Mucosa of descending colon (tissue), 3 donors: ENCODE results near the gene PHETA1. TPM values are rescaled to one million over a fixed set of nuclear protein-coding genes. Genes with fewer than 3 reads are reported as not detected.

ENCODE experiments used
- ATAC-seq: fragments of 200-7000 bp; cut with Tn5 transposase; one replicate; pipeline ENCODE4 v1.9.1; 2020; ENCODE audit warnings: mild to moderate bottlenecking, moderate library complexity
- DNase-seq, 3 donors: peaks; one replicate each; pipeline ENCODE4 v3.0.0-alpha.2; 2020
- H3K36me3 ChIP-seq: fragments of 200-600 bp; one replicate; pipeline ENCODE4 v1.8.0; 2021; ENCODE audit warnings: low read depth, mild to moderate bottlenecking
- H3K4me1 ChIP-seq: fragments of 200-600 bp; one replicate; pipeline ENCODE4 v1.8.0; 2021; ENCODE audit warnings: low read depth, mild to moderate bottlenecking
- H3K4me3 ChIP-seq: fragments of 200-600 bp; one replicate; pipeline ENCODE4 v1.8.0; 2021; ENCODE audit warnings: mild to moderate bottlenecking
- H3K9me3 ChIP-seq: fragments of 200-600 bp; one replicate; pipeline ENCODE4 v1.8.0; 2021; ENCODE audit warnings: mild to moderate bottlenecking
- CTCF ChIP-seq: fragments of 200-600 bp; IDR thresholded peaks from one replicate; pipeline ENCODE4 v1.8.0; 2022; ENCODE audit warnings: antibody characterized with exemption, mild to moderate bottlenecking
- intact Hi-C, 2 donors: fragments of 100-400 bp; cut with DNase I in 1 of 2; cut with micrococcal nuclease in 1 of 2; formaldehyde crosslinking; loops; one replicate each; pipeline versions ENCODE4 v1.11.0 to v1.11.1; 2022; cut with DNase I, micrococcal nuclease
- total RNA-seq, 3 donors: library from RNA; stranded (reverse); fragmentation: NEBNext Ultra II Directional in 2 of 3; extraction: Animal tissue kit (Norgen Biotek cat#: 25700) in 2 of 3; gene quantifications; one replicate each; pipeline versions ENCODE4 v1.2.1 to v1.2.4, GENCODE V29; 2021 to 2023
- donor health status: DM: no; HTN: no; CAD: no; lungs with moderate emphysema.
- donor health status: DM: no; HTN: no; CAD: no.
- donor health status: DM: no; HTN: yes; CAD: no.

PHETA1 gene
- total RNA-seq, 3 donors from 2014 or later = 21.4 to 39.8 (median 23.4) TPM

DNA sequence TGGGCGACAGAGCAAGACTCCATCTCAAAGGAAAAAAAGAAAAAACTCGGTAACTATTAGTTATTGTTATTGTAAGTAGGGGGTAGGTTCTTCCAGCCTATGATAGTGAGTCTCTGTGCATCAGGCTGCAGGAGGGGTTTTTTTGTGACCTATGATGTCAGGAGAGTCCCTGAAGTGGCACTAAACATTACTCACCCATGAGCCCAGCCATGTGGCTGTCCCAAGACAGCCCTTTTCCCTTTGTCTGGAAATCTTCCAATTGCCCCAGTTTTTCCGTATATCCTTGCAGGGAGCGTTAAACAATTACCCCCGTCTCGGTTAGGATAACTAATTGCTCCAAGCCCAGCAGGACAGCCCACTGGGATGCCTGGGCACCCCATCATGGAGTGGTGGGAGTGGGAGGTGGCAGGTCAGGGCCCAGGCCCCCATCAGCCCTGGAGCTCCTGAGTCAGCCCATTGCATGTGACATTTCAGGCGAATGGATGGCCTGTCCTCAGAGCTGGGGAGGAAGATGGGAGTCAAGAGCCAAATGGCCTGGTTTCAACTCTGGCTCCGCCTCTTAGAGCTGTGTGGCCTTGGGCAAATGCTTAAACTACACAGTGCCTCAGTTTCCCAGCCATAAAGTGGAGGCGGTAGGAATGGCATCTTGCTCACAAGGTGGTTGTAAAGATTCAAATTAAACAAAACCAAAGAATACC lies 16.4 kb downstream of the PHETA1 start:
- TF ChIP-seq CTCF = no peak
- intact Hi-C loops = no loop called here

GRCh38 chr12:111351026-111351425 lies 17.9 kb downstream of the PHETA1 start:
- no peaks in the 10 kb centered on the region for H3K4me1 ChIP-seq
- H3K9me3 ChIP-seq = peaks cover 4% of the 10 kb centered on the region
- TF ChIP-seq CTCF = no peak
- DNase-seq = no peak
- no peaks in the 10 kb centered on the region for H3K36me3 ChIP-seq
- intact Hi-C loops = no loop called here
- H3K4me3 ChIP-seq = no peak overlapping the region
- ATAC-seq = no peak

More for the DNA sequence above, 16.4 kb downstream of the PHETA1 start:
- no peak overlapping the region for H3K4me3 ChIP-seq
- DNase-seq (no peak), ATAC-seq (no peak)
- no peaks in the 10 kb centered on the region for H3K36me3 ChIP-seq
- H3K4me1 ChIP-seq = no peaks in the 10 kb centered on the region
- H3K9me3 ChIP-seq = peaks cover 4% of the 10 kb centered on the region

DNA sequence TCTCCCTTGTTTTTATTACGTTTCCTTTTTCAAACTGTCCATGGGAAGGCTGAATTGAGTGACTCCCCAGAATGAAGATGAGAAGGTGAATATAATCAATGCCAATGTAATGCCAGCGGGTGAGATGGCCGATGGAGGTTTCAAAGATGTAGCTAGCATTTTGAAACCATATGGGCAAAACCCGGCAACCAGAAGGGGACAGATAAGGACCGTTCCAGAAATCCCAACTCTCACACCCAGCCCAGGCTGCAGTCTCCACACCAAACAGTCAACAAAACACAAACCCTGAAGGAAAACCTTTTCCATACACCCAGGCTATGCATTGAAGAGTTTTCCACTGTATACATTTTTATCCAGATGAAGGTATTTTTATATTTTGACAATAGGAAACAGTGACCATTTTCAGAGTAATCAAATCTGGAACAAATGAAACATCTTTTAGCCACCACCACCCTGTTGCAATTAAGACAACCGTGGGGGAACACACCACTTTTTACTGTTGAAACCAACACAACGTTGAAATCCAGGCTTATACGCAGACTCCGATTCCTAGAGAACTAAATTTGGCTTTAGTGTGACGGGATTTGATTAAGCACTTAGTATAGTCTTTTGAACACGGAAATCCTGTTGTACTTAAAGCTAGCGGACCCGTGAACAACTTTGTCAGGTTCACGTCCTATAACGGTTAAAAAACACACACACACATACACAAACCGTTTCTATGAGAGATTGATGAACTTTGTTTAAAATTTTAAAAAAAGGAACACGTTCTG lies 19.0 kb downstream of the PHETA1 start:
- intact Hi-C loops = no loop called here
- no peak for TF ChIP-seq CTCF
- DNase-seq (no peak), ATAC-seq (no peak)
- Histone ChIP-seq H3K36me3 (no peaks in the 10 kb centered on the region), H3K4me3 (no peak overlapping the region), H3K9me3 (peaks cover 4% of the 10 kb centered on the region), H3K4me1 (no peaks in the 10 kb centered on the region)

GRCh38 chr12:111349101-111349747 lies 19.7 kb downstream of the PHETA1 start:
- ATAC-seq (no peak), DNase-seq (no peak)
- Histone ChIP-seq H3K9me3 (peaks cover 4% of the 10 kb centered on the region), H3K4me1 (no peaks in the 10 kb centered on the region), H3K4me3 (no peak overlapping the region), H3K36me3 (no peaks in the 10 kb centered on the region)
- TF ChIP-seq CTCF = no peak
- intact Hi-C loops = no loop called here

DNA sequence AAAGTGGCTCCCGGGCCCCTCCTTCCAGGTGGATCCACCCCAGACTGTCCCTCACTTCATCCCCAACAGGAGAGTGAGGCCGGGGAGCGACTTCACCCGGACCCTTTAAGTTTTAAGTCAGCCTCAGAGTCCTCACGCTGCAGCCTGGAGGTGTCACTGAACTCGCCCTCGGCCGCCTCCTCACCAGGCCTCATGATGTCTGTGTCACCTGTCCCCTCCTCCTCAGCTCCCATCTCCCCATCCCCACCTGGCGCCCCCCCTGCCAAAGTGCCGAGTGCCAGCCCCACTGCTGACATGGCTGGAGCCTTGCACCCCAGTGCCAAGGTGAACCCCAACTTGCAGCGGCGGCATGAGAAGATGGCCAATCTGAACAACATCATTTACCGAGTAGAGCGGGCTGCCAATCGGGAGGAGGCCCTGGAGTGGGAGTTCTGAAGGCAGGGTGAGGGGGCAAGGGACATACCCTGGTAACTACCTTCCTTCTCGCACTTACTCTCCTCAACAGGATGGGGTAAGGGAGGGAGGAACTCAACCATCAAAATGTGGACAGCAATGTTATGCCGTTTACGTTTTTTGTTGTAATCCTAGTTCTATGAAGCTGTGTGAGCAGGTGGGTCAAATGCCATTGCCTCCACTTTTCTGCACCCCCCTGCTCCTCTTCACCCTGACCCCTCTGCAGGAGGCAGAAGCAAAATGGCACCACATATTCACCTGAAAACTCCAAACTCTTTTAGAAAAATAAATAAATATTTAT lies 20.8 kb downstream of the PHETA1 start:
- intact Hi-C loops = no loop called here
- TF ChIP-seq CTCF = no peak
- H3K4me1 ChIP-seq = no peaks in the 10 kb centered on the region
- no peak overlapping the region for H3K4me3 ChIP-seq
- peaks cover 4% of the 10 kb centered on the region for H3K9me3 ChIP-seq
- ATAC-seq (no peak), DNase-seq (no peak)
- H3K36me3 ChIP-seq = no peaks in the 10 kb centered on the region
